HG03342 (cell line): Measurements from ENCODE around the gene HPRT1.
A peak's percentile ranks its signal among the peaks of the same experiment; 100 is the strongest.

Source experiments
- ATAC-seq: cut with Tn5 transposase; IDR thresholded peaks from one replicate; pipeline ENCODE4 v1.9.1; 2021; ENCODE audit warnings: mild to moderate bottlenecking, moderate library complexity; ENCODE audit not compliant: unreplicated experiment

Gene HPRT1

DNA sequence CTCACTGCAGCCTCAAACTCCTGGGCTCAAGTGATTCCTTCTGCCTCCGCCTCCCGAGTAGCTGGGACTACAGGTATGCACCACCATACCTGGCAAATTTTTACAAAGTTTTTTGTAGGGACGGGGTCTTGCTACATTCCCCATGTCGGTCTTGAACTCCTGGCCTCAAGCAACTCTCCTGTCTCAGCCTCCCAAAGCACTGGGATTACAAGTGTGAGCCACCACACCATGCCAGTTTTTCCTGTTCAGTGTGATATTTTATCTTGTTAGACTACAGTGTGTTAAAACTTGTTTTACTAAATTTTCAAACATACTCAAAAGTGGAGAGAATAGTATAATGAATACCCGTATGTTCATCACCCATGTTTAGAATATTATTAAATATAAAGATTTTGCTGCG lies 12.1 kb downstream of the HPRT1 start:
- ATAC-seq, result no peak

DNA sequence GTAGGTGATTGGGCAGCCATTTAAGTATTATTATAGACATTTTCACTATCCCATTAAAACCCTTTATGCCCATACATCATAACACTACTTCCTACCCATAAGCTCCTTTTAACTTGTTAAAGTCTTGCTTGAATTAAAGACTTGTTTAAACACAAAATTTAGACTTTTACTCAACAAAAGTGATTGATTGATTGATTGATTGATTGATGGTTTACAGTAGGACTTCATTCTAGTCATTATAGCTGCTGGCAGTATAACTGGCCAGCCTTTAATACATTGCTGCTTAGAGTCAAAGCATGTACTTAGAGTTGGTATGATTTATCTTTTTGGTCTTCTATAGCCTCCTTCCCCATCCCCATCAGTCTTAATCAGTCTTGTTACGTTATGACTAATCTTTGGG lies 16.3 kb downstream of the HPRT1 start:
- no peak for ATAC-seq

DNA sequence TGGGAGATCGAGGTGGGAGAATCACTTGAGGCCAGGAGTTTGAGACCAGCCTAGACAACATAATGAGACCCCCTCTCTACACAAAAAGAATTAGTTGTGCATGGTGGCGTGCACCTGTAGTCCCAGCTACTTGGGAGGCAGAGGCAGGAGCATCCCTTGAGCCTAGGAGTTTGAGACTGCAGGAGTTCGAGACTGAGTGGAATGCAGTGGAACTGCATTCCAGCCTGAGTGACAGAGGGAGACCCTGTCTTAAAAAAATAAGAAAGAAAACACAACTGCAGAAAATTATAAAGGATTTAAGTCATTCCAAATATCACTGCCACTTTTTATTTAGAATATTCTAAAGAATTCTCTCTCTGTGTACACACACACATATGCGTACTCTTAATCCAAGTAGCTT lies 18.4 kb downstream of the HPRT1 start:
- no peak for ATAC-seq

DNA sequence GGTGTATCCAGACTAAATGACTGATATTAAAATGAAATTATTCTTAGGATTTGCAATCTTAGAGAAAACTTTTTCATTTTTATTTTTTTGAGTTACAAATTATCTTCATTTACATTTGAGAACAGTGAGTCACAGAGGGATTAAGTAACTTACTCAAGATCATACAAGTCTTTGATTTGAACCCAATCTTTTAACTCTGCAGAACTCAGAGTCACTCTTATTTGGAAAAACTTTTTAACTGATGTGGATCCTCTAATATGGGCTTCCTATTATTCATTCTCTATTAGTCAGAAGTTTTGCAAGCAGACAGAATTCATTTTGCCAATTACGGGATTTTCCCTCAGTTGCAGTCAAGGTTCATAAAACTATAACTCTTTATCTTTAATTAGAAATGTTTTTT lies 20.1 kb downstream of the HPRT1 start:
- ATAC-seq, result no peak

DNA sequence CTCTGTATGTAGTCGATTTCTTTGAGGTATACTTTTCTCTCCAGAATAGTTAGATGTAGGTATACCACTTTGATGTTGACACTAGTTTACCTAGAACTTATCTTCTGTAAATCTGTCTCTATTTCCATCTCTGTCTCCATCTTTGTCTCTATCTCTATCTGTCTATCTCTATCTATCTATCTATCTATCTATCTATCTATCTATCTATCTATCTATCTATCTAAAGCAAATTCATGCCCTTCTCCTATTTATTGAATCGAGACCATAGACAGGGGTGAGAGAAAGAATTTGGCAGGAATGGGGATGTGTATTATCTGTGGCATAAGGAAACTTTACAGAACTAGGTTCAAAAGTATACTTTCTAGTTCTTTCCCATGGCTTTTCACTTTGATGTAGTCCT lies 21.4 kb downstream of the HPRT1 start:
- no peak for ATAC-seq

DNA sequence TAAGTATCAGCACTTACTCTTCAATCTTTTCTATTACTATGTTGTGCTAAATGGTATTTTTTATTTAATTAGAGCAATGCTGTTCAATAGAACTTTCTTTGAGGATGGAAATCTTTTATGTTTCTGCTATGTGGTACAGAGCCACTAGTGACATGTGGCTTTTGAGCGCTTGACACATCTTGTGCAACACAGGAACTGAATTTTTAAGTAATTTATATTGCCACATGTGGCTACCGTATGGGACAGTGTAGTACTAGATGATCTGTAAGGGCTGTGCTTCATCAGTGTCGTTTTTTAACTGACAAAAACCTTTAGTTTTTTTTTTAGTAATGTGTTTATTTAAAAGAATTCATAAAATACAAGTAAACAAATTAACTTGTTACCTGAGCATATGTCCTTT lies 22.4 kb downstream of the HPRT1 start:
- no peak for ATAC-seq

DNA sequence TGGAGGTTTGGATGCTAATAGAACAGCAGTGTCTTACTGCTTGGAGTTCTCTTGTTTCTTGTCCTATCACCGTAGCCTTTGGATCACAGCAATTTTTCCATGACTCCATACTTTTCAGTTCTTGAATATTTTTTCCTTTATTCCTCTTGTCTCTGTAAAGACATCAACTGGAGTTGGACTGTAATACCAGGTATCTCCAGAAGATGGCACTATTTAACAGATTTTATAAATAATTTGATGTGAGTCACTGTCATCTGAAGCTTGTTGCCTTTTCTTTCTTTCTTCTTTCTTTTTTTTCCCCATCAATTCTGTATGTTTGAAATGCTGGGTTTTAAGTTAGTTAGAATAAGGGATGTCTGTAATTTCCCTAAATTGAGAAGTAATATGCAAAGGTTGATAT lies 24.1 kb downstream of the HPRT1 start:
- no peak for ATAC-seq

DNA sequence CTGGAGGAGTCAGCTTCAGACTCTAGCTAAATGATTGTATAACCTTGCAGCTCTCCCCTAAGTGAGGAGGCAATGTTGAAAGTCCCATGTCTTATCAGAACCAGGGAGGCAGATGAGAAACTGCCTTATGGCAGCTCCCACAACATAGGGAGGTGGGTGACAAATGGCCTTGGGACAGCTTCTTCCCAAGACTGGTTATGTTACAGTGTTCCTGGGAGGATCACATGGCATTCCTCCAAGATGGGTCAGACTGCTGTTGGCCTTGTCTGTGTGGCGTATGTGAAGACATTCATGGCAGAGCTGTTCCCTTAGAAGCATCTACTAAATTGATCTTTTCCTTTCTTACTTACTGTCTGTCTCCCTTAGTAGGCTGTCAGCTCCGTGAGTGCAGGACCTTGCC lies 42.0 kb downstream of the HPRT1 start:
- no peak for ATAC-seq

DNA sequence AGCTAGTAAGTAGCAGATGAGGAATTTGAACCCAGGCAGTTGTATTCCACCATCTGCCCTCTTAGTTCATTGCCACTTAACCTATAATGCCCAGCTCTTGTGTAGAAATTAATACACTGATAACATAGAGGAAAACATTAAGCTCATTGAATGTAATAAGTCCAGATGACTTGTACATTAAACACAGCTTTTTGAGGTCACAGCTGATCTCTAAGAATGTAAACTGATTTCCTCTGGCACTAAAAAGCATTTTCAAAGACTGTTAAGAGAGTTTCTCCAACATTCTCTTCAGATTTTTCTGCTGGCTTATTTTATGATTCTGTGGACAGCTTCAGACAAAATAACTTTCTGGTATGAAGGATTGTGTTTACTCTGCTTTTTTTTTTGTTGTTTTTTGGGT lies 42.7 kb downstream of the HPRT1 start:
- no peak for ATAC-seq

DNA sequence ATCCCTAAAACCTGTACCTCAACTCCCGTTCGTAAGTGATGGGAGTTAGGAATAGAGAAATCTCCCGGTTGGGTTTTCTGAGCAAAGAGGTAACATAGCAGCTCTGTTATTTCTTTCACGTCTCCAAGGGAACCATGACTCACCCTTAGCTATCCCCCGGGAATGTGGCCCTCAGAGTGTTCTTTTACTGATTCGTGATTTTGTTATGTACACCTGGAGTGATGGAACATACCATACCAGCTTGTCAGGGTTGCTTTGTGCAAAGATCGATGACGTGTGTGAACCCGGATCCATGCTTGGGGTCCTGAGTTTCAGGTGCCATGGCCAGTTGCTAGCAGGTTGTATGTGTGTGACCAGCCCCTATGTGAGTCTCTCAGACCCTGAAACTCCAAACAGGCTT lies 52.6 kb downstream of the HPRT1 start:
- ATAC-seq, result no peak

DNA sequence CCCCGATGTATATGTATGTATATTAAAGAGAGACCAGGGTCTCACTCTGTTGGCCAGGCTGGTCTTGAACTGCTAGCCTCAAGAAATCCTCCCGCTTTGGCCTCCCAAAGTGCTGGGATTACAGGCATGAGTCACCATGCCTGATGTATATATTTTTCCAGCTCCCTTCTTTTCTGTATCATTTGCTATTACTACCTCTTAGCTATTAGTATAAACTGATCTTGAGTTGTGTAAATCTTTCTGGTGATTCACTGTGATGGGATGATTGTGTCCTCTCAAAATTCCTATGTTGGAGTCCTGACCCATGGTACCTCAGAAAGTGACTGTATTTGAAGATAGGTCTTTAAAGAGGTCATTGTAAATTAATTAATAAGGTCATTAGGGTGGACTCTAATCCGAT lies 53.1 kb downstream of the HPRT1 start:
- ATAC-seq, result no peak

DNA sequence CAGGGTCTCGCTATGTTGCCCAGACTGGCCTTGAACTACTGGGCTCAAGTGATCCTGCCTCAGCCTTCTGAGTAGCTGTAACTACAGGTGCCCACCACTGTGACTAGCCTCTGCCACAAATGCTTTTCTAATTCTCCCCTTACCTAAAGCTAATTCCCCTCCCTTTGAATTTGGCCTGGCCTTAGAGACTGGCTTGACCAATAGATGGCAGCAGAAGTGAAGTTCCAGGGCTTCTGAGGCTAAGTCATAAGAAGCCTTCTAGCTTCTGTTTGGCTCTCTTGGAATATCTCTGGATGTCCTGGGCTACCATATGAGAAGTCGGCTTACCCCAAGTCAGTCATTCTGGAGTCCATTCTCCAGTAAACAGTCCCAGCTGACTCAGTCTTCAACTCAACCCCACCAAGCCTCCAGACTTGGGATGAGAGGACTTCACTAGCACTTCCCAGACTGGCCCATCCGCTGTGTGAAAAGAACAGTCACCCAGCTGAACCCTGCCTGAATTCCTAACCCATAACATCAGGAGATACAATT lies 61.0 kb downstream of the HPRT1 start:
- peak; percentile 61 for ATAC-seq

DNA sequence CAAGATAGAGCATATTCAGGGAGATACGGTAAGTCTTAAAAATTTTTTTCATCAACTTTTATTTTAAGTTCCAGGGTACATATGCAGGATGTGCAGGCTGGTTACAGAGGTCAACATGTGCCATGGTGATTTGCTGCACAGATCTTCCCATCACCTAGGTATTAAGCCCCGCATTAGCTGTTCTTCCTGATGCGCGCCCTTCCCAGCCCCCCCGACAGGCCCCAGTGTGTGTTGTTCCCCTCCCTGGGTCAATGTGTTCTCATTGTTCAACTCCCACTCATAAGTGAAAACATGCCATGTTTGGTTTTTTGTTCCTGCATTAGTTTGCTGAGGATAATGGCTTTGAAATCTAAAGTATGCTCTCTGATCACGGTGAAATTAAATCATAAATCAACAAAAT lies 64.2 kb downstream of the HPRT1 start:
- ATAC-seq, result no peak

DNA sequence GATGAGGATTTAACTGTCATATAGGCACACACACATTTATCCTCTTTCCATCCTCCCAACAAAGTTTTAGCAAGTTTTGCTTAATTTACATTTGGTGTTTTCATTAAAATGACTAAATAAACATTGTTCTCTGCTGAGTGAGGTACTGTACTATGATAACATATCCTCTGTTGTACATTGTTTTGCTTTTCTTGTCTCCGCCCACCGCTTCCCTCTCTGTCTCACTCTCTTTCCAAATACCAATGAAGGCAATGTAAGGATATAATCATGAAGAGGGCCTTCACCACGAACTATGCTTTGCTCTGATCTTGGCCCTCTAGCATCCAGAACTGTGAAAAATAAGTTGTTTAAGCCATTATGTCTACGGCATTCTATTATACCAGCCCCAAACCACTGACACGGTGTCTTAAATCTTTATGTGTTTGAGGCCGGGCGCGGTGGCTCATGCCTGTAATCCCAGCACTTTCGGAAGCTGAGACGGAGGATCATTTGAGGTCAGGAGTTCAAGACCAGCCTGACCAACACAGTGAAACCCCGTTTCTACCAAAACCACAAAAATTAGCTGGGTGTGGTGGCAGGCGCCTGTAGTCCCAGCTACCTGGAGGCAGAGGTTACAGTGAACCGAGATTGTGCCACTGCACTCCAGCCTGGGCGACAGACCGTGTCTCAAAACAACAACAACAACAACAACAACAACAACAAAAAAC lies 65.3 kb downstream of the HPRT1 start:
- ATAC-seq, result no peak

DNA sequence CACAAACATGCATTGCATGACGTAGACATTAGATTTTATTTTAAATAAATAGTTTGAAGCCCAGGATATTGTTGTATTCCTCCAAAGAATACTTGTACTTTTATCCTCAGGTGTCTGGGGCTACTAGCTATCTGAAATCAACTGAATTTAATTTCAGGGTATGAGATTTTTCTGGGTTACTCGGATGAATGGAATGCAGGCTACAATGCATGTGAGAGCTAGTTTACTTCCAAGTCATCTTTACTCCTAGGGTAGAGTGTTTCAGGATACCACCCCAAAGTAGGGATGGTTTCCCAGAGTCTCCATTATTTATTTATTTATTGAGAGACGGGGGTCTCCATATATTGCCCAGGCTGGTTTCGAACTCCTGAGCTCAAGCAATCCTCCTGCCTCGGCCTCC lies 66.4 kb downstream of the HPRT1 start:
- no peak for ATAC-seq

DNA sequence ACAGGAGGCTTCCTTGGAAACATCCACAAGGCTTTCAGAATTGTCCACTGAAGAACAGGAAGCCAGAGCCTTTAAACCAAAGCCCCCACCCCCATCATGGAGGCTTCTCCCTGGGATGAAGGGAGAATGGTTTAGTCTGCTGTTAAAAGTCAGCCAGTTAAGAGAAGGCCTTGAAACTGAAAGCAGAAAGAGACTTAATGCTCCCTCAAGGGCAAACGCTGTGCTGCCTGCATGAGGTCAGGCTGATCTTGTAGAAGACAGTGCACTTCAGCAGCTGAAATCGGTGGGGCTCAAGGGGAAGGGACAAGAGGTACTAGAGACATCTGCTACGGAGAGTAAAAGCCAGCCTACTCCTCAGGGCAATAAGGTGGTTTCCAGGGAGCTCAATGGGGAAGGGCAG lies 69.0 kb downstream of the HPRT1 start:
- ATAC-seq, result no peak

DNA sequence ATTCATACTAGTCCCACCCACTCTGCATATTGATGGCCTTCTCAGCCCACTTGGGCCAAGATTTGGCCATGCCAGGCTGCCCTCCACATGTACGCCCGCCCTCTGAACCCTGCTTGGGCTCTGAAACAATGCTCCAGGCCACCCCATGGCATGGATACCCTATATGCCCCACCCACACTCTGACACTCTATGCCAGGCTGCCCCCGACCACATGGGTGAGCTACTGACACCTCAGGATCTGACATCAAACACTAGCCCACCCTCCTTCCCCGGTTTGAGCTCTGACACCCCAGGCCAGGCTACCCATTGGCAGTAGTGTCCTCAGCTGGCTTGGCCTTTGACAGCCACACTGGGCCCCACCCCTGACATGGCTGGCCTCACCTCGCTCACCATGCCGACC lies 69.5 kb downstream of the HPRT1 start:
- no peak for ATAC-seq

DNA sequence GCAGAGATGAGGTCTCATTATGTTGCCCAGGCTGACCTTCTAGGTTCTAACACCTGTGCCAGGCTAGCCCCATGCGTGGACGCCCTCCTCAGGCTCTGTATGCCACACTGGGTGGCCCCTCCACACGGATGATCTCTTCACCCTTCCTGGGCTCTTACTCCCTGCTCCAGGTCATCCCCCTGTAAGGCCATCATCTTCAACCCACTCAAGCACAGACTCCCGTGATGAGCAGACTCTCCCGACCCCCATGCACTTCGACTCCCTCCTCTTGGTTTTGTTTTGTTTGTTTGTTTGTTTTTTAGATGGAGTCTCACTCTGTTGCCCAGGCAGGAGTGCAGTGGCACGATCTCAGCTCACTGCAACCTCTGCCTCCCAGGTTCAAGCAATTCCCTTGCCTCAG lies 70.9 kb downstream of the HPRT1 start:
- ATAC-seq, result no peak

DNA sequence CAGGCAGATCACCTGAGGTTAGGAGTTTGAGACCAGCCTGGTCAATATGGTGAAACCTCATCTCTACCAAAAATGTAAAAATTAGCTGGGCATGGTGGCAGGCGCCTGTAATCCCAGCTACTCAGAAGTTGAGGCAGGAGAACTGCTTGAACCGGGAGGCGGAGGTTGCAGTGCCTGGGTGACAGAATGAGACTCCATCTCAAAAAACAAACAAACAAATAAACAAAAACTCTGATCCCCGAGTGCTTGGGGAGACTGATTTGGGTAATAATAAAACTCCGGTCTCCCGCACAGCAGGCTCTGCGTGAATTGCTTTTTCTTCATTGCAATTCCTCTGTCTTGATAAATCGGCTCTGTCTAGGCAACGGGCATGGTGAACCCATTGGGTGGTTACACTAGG lies 73.4 kb downstream of the HPRT1 start:
- no peak for ATAC-seq

DNA sequence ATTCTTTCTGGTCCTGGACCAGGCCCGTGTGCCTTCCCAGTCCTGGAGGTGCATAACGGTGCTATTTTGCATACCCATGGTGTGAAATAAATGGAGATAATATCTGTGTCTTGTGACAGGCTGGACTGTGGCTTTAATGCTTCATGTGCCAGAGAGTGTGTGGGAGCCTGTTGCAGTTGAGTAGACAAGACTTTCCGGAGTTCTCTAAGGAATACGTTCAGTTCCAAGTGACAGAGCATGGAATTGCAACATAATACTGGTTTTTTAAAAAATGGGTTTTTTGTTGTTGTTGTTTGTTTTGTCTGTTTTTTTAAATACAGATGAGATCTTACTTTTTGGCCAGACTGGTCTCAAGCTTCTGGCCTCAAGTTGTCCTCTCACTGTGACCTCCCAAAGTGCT lies 74.0 kb downstream of the HPRT1 start:
- no peak for ATAC-seq

DNA sequence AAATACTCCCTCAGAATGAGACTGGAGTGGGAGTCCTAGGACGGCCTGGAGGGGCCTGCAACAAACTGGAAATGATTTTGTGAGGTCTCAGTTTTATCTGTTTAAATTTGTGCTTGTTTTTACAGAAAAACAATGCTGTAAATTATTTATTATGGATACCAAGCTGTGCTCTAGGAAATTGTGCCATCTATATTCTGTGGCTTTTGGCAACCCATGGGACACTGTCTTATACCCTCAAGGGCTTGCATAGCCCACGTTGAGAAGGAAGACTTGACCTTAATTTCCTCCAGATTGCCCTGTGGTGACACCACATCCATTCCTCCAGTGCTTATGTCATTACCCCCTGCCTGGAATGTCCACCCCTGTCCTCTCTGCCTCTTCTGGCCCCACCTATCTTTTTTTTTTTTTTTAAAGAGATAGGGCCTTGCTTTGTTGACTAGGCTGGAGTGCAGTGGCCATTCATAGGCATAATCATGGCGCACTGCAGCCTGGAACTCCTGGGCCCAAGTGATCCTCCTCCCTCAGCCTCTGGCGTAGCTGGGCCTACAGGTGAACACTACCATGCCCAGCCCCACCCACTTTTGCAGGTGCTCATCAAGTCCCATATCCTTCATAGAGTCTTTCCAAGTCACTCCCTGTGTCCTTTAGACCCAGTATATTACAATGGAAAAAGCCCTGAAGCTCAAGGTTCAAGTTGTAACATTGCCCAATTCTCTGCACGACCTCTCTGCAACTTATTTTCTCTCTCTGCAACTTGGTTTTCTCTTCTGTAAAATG lies 77.4 kb downstream of the HPRT1 start:
- ATAC-seq, result no peak

DNA sequence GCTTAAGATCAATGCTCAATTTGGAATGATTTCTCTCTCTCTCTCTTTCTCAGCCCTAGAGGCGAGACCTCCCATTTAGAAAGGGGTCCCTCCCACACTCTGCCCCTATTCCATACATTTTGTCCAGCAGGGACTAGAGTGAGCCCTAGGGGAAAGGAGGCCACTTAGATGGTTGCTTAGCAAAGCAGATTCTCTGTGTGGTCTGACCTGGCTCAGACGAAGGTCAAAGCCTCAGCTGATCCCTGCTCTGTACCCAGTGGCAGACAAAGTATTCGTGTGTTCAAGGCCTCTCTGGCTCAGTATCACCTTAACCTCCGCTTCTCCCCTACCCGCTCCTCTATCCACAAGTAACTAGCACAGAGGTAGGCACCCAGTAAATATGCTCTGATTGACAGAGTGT lies 78.4 kb downstream of the HPRT1 start:
- ATAC-seq, result no peak

DNA sequence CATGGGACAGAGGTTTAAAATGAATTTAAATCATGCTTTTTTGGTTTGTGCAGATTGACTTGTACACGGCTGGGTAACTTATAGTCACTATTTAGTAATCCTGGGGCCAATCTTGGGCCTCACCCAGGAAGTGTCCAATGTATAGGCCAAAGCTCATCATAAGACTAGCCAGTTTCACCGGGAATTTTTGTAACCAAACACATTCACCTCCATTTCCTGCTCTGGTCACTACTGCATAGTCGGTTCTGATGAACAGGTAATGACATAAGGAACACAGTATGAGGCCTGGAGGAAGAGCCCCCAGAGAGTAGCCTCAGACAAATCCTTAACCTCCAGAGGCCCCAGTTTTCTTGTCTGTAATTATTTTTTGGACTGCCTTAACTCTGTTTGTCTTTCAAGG lies 81.9 kb downstream of the HPRT1 start:
- ATAC-seq, result no peak
